HG03439 (cell line): ENCODE measurements around the gene TVP23C.
"Not testable (repeated sequence)": the region's sequence is repeated elsewhere in the genome, so short reads cannot be mapped to it uniquely, and the experiment has no call there.

ENCODE experiments used
- ATAC-seq: cut with Tn5 transposase; IDR thresholded peaks from one replicate; pipeline ENCODE4 v1.9.1; 2021; ENCODE audit warnings: mild to moderate bottlenecking, moderate library complexity; ENCODE audit not compliant: unreplicated experiment

TVP23C gene

DNA sequence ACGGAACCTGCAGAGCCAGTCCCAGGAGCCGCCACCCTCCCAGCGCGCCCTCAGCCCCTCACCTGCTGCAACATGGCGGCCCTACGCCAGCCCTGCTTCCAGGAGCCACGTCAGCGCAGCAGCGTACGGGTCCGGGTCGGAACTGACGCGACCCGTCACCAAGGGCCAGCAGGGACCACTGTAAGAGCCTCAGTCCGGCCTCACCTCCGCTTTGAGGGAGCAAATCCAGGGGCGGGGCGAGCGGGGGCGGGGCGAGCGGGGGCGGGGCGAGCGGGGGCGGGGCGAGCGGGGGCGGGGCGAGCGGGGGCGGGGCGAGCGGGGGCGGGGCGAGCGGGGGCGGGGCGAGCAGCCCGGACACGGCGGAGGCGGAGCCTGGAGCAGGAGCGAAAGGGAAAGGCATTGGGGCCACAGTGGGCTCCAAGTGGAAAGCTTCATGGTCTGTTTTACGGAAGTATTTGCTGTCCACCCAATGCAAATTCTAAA, at the start of gene TVP23C:
TVP23C (minus strand) TSS at position 109 of the 483 bp plus-strand sequence; CDS start at position 74, 35 bp downstream.
- peak; percentile 84 for ATAC-seq

- ATAC-seq: not testable (repeated sequence)
These were observed 29.7 kb upstream of the TVP23C start for GRCh38 chr17:15592960-15593359.

- ATAC-seq: not testable (repeated sequence)
These were observed 28.7 kb upstream of the TVP23C start for GRCh38 chr17:15591986-15592385.

GRCh38 chr17:15590844-15591243, 27.6 kb upstream of the TVP23C start:
- not testable (repeated sequence) for ATAC-seq

DNA sequence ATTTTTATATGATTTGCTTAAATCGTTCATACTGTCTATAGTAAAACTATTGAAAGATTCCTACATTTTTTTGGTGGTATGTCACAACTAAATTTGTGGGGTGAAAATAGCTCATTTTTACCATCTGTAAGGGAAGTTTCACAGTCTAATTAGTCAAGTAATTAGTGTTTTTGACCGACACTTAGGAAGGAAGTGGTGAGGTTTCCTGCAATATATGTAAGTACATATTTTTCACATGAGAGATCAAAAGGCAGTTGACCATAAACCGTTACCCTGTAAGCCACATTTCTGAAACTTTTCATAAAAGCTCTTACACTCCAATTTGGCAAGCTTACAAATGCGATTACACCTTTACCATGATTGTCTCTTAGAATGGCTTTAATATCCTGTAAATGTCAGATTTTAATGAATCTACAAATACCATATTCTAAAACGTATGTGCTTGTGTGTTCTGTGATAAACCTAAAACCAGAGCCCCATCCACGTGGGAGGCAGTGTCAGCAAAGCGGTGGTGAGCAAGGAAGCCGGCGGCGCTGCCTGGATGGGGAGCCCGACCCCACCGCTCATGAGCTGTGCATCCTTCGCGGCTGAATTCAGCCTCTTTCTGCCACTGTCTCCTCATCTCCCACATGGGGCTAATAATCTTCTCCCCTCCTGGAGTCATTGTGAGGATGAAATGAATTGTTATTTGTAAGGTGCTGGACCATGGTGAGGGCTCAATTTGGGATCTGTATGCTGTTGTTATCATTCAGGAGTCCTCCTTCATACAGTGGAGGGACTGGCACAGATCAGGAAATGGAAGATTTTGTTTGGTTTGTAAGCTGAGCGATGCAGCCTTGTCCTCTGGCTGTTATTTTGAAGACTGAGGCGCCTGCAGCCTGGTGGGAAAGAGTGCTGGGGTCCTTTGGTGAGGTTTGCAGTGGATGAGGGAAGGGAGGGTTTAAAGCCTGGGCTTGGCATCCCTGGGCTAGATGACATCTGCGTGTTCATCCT, 26.6 kb upstream of the TVP23C start:
- ATAC-seq: not testable (repeated sequence)

GRCh38 chr17:15588017-15588416, 24.7 kb upstream of the TVP23C start:
- not testable (repeated sequence) for ATAC-seq

DNA sequence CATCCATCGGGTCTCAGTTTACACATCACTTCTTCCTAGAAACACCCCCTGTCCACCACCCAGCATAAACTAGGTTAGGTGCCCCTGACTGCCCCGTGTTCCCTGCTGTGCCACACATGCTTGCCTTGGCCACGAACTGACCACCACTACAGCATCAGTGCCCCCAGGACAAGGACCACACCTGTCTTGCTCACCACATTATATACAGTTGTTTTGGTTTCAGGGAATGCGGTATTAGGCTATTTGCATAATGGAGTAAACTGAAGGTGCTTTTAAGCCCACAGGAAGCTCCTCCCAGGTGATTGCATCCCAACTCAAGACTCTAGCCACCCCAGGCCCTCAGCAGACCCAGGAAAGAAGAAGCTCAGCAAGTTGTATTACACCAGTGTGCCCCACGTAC, 20.0 kb upstream of the TVP23C start:
- ATAC-seq: not testable (repeated sequence)

DNA sequence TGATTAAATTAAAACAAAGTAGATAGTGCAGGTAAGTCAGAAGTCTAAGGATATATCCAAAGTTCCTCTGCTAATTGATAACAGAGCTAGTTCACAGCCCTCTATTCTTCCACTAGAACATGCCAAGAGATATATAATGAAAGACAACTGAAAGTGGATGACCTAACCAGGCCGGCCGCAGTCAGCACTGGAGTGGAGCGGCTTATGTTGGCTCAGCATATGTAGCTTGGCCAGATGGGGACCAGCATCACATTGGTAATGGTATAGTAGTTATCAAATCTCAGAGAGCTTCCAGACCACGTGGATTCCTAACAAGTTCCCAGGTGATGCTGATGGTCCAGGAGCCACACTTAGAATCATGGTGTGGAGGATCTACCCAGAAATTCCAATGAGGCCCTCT, 18.2 kb upstream of the TVP23C start:
- not testable (repeated sequence) for ATAC-seq

- not testable (repeated sequence) for ATAC-seq
These were observed 13.6 kb upstream of the TVP23C start for GRCh38 chr17:15576848-15577247.

GRCh38 chr17:15574660-15575059, 11.4 kb upstream of the TVP23C start:
- ATAC-seq: not testable (repeated sequence)

GRCh38 chr17:15573870-15574269, 10.6 kb upstream of the TVP23C start:
- ATAC-seq: not testable (repeated sequence)

DNA sequence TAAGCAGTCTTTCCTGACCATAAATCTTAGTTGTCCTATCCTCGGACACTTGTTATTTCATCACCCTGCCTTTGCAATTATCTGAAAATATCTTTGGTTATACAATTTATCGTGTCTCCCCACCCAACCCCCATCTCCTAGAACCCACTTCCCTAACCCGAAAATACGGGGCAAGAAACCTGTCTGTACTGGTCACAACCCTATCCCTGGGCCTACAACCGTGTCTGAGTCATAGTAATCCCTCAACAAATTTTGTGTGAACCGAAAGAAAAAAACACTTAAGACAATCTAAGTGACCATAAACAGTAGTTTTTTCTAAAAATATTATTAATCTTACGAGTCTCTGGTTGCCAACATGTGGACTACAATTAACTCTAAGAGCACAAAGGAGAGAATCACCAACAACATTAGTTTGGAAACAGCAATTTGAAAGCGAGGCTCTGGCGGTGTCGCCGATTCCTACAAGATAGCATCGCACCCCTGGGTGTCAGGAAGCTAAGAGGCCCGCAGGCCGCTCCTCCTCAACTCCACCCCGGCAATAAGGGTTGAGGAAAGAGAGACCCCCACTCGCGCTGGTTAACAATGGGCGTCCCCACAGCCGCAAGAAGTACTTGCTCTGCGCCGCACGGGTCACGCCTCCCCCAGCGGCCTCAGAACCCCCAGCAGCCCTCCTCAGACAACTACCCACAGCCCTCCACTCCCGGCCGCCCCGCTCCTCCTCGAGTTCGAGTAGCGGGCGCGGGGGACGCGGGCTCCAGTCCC, 489 bp downstream of the TVP23C start:
- ATAC-seq: peak; percentile 50

DNA sequence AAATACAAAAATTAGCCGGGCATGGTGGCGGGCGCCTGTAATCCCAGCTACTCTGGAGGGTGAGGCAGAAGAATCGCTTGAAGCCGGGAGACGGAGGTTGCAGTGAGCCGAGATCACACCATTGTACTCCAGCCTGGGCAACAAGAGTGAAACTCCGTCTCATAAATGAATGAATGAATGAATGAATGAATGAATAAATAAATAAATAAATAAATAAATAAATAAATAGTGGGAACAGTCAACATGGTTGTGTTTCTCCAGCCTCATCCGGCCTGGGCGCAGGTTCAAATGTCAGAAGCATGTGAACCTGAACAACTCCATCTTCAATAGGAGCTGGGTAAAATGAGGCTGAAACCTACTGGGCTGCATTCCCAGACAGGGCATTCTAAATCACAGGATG, 1.8 kb downstream of the TVP23C start:
- not testable (repeated sequence) for ATAC-seq

DNA sequence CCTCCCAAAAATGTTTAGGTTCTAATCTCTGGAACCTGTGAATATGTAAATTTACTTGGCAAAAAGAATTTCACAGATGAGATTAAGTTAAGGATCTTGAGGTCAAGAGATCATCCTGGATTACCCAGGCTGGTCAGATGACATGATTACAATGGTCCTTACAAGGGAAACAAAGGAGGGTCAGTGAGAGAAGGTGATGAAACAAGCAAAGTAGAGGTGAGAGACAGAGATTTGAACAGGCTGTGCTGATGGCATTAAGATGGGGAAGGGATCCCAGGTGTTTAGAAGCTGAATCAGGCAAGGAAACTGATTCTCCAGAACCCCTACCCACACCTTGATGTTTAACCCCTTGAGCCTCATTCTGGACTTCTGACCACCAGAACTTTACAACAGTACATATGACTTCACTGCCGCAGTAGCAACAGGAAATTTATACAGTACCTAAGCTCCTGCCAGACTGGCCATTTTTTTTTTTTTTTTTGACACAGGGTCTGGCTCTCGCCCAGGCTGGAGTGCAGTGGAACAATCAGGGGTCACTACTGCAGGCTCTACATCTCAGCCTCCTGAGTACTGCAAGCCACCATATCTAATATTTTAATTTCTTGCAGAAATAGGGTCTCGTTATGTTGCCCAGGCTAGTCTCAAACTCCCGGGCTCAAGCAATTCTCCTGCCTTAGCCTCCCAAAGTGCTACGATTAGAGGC, 4.7 kb downstream of the TVP23C start:
- not testable (repeated sequence) for ATAC-seq

DNA sequence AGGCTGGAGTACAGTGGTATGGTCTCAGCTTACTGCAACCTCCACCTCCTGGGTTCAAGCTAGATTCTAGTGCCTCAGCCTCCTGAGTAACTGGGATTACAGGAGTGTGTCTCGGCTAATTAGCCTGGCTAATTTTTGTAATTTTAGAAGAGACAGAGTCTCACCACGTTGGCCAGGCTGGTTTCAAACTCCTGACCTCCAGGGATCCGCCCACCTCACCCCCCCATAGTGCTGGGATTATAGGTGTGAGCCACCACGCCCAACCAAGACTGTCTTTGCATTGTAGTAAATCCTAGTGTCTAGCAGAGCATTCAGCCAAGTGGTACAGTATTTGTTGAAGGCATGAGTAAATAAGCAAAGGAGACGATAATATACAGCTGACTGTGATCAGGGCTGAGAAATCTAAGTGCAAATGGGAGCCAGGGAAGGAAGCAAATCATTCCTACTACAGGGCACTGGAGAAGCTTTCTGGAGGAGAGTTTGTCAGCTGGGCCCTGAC, 5.9 kb downstream of the TVP23C start:
- not testable (repeated sequence) for ATAC-seq

- ATAC-seq: not testable (repeated sequence)
These were observed 10.4 kb downstream of the TVP23C start for GRCh38 chr17:15552932-15553331.

DNA sequence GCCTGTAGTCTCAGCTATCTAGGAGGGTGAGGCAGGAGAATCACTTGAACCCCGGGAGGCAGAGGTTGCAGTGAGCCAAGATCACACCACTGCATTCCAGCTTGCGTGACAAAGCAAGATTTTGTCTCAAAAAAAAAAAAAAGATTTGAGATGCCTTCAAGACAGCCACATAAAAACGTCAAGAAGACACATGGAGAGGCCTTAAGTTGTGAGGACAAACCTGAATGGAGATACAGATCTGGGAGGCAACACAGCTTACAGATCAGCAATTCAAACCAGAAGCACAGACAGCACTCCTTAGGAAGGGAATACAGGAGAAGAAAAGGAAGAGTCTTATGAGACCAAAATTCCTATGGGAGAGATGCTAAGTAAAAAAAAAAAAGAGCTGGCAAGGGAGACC, 13.7 kb downstream of the TVP23C start:
- ATAC-seq: not testable (repeated sequence)

GRCh38 chr17:15546604-15547003, 16.7 kb downstream of the TVP23C start:
- ATAC-seq: not testable (repeated sequence)

DNA sequence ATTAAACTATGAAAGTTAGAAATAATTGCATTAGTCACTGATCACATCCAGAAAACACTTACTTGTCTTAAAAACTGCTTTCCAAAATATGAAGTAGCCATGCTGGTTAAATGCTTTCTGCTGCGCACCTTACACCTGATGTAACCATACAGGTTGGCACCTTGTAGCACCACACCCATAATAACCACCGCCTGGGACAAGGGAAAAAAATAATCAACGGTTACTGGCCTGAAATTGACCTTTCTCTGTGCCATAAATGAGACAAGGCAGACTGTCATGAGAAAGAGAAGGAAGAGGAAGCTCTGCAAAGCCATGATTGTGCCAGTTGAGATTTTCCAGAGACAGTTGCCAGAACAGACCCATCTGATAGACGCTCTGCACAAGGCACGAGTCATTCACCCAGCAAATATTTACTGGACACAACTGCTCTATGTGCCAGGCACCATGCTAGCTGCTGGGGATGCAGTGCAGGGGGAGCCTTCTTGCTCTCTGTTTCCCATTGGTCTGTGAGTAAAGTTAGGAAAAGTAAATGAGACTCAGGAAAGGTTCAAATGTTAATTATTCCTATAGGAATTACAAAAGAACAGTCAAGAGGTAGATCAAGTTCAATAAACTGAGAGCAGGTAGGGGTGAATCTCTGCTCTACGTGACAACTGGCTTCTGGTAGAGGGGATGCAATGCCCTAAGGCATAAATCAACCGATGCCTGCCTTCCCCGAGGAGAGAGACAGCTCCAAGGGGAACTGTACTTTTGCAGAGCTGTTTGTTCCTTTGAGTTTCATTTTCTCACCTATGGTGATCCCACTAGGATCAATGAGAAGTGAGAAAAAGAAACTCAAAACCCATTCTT, 22.7 kb downstream of the TVP23C start:
- ATAC-seq: not testable (repeated sequence)
